ENCODE measurements around the gene PYGM.
A peak's percentile ranks its signal among the peaks of the same experiment; 100 is the strongest.

PYGM gene

GRCh38 chr11:64759722-64760719, at the start of gene PYGM:
Gene PYGM, minus strand, starts transcription at chr11:64759974. Its CDS starts 76 bp downstream, at chr11:64759898.
- no peak for DNase-seq

DNA sequence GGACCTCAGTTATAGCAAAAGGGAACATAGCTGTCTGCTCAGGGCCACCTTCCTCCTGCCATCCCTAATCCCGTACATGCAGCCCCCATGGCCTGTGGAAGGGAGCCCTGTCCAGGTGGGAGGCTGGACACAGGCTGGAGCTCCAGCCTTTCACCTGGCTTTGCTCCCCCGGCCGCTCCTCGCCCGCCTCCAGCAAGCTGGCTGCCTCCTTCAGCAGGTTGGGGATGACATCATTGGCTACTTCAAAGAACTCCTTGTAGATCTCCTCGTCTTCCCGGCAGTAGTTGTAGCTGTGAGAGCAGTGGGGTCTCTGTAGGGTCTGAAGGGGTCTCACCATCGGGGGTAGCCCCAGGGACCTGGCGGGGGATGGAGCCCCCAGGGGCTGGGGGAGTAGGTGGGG, 45.7 kb upstream of the PYGM start:
- DNase-seq = no peak

GRCh38 chr11:64804346-64805210, 44.8 kb upstream of the PYGM start:
- no peak for DNase-seq

GRCh38 chr11:64803846-64804345, 44.1 kb upstream of the PYGM start:
- DNase-seq = no peak

- peak; percentile 87 to 90 for DNase-seq
Measured at GRCh38 chr11:64803158-64803845, 43.5 kb upstream of the PYGM start, which contains the start of gene MAP4K2. Gene MAP4K2, minus strand, starts transcription at chr11:64803214. Its CDS starts 65 bp downstream, at chr11:64803149.

GRCh38 chr11:64802370-64803157, 42.8 kb upstream of the PYGM start:
- DNase-seq = peak; percentile 55 to 56

- no peak for DNase-seq
Measured at GRCh38 chr11:64801561-64802369, 42.0 kb upstream of the PYGM start.

DNA sequence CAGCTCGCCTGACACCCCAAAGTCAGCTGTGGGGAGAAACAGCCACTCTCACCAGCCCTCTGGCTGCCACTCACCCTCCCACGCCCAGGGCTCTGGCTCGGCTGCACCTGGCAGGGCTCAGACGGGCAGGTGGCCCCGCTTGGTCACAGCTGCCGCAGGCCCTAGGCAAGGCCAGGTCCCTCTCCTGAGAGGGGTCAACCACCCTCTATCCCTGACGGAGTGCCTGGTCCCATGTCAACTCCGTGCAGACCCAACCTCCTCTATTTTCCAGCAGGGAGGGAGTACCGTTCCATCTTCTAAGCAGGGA, 41.3 kb upstream of the PYGM start:
- no peak for DNase-seq

DNA sequence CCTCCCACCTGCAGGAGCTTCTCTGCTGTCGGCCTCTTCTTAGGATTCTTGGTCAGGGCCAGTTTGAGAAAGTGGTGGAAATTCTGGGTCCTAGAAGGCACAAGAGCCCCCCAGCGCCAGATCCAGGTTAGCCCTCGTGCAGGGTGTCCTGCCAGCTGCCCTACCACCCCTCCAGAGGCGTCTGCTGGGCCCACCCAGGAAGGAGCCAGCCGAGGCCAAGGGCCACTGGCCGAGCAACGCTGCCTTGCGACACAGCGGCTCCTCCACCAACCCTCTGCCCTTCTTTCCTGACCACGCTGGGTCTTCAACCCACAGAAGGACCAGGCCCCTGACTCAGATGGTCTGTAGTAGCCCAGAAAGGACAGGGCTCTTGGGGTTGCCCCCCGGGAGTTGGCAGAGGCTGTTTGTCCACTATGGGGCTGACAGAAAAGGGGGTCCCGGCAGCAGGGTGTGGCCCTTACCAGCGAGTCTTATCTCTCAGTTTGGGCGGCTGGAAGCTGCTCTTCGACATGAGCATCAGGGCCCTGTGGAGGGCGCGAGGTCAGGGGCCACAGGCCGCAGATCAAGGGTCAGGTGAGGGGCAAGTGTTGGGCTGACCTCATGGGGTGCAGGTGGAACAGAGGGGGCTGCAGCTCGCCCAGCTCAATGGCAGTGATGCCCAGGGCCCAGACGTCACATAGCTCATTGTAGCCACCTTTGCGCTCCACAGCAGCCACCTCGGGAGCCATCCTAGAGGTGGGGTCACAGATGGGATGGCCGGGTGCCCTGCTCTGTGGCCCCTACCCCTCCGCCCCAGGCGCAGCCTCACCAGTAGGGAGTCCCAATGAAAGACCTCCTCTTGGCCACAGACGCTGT, 40.8 kb upstream of the PYGM start:
- DNase-seq = no peak

DNA sequence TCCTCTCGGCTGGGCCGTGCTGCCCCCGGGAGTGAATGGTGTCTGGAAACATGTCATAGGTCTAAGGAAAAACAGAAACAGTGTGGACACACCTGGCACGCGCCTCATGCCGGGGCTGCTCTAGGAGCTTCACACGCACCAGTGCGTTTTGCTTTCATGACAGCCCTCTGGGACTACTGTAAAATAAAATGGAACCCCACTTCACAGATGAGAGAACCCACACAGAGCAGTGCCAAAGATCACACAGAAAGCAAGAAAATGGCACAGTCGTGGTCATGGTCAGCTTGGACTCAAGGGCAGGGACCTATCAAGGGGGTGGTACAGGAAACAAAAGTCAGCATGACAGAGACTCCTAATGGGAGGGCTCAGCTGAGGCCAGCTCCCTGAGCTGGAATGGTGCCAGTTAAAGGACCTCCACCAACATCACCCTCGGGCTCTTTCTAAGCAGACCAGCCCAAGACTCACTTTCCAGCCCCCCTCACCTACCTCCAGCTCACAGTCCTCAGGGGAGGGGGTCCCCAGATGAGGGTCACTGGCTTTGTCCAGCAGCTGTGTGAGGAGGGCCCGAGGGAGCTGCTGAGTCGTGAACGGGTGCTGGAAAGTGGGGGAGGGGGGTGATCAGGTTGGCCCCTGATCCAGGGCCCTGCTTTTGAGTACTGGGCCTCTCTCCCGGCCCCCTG, 40.0 kb upstream of the PYGM start:
- no peak for DNase-seq

DNA sequence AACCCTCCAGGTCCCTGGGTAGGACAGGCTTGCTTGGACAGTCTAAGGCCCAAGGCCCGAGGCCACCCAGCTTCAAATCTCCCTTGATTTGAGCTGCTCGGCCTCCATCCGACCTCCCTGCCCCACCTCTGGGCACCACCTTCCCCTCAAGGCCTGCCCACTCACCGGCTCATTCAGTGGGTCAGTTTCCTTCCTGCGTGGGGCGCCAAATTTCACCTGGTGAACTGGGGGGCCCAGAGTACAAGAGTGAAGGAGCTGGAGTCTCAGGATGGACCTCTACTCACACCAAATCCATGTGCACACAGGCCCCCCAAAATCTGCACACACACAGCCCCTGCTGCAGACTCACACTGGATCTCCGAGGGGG, 39.5 kb upstream of the PYGM start:
- no peak for DNase-seq

DNA sequence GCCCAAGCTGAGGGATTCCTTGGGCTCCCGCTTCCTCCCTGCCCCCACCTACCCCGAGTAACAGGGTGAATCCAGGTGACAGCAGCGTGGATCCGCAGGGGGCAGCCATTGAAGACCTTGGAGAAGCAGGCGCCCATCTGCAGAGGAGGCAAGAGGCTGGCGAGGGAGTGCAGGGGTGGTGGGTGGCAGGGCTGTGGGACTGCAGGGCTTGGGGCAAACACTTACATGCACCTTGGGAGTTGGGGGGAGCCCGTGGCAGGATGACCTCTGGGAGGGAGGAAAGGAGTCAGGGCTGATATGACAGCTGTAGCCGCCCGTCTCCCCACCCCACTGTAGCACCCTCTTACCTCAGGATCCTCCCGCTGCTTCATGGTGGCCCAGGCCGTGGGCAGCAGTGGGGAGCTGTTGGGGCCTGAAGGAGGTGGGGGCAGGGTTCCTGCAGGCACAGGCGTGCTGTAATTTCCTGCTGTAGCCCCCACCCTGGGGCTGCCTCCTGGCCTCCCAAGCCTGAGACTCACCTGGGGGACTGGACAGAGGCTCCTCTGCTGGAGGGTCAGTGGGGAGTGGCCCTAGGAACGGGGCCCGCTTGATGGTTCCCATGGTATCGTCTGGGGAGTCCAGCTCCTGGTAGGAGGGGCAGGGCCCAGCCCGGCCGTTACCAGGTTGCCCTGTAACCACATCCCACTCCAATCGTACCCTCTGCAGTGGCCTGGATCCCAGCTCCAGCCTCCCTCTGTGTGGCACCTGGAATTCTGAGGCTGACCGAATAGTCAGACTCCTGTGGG, 37.2 kb upstream of the PYGM start:
- no peak for DNase-seq

DNA sequence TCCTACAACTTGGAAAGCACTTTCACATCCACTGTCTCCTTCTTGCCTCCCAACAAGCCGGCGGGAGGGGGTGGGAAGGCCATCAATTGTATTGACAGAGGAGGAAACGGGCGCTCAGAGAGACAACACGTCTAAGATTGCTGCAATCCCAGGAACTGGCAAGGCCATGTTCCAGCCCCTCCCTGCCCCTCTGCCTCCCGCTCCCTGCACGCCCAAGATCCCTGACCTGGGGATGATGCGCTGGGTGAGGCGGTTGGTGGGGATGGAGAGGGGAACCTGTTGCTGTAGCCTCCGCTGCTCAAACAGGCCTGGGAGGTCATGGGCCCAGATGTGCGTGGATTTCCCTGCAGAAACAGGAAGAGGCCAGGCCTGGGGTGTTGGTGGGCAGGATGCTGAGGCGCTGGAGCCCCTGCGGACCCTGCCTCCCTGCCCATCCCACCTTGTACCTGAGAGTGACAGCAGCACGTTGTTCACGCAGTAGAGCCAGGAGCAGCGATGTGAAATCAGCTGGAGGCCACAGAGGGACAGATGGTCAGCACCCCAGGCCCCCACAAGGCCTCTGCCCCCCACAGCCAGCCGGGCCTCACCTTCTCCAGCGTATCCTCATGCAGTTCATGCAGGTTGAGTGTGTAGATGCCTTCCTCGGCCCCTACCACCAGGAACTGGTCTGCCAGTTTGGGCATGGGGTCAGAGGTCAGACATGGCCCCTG, 36.4 kb upstream of the PYGM start:
- no peak for DNase-seq

DNA sequence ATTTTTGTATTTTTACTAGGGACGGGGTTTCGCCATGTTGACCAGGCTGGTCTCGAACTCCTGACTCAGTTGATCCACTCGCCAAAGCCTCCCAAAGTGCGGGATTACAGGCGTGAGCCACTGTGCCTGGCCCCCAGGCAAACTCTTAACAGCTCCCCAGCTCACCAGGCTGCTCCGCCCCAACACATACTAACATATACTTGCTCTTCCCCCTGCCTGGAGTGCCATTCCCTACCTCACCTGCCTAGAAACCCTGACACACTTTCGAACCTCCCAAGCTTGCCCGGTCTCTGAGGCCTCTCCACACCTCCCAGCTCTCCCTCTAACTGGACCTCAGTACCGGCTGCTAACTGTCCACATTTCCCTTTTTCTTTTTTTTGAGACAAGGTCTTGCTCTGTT, 34.8 kb upstream of the PYGM start:
- DNase-seq = no peak

DNA sequence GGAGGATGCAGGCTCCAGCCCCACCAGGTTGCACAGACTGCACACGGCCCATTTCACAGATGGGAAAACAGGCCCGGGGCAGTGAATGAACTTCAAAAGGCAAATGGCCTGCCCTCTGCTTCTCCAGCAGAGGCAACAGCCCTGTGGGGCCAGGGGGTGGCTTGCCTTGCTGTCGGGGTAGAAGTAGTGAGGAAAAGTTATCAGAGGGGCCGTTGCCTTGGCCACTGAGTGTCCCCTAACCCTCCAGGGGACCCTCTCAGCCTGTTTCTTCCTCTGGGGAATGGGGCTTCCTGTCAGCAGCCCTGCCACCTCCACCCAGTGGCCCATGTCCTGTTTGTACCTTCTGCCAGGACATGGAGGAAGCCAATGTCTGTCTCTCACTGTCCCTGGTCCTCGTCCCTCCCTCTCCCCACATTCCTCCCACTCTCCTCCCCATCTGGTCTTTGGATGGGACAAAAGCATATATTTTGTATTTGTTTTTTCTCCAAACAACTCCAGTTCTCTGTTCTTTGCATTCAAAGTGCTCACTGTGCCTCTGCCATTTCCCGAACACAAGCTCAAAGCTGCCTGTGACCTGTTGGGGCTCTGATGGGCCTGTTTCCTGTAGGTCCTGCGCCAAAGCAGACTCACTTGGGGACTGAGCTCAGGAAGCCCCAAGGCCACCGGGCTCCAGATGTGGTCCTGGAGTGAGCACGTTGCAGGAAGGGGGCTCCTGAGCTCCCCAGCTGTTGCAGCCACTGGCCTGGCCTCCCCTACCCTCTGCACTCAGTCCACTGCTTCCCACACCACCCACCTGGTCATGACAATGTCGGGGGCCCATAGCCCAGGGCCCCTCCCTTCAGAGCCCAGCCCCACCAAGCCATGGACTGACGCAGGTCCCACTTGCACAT, 33.7 kb upstream of the PYGM start:
- DNase-seq = no peak

DNA sequence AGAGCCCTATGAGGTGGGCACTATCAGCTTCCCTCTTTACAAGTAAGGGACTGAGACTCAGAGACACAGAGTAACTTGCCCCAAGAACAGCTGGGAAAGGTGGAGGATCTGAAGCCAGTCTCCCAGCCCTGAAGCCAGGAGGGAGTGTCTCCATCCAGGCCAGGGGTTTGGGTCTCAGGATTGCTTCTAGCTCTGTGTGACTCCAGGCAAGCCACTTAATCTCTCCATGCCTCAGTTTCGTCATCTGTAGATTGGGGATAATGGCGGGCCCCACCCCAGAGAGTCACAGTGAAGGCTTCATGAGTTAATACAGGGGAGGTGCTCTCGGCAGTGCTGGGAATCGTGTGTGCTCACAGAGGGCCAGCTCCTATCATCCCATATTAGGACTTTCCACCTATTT, 32.7 kb upstream of the PYGM start:
- no peak for DNase-seq

DNA sequence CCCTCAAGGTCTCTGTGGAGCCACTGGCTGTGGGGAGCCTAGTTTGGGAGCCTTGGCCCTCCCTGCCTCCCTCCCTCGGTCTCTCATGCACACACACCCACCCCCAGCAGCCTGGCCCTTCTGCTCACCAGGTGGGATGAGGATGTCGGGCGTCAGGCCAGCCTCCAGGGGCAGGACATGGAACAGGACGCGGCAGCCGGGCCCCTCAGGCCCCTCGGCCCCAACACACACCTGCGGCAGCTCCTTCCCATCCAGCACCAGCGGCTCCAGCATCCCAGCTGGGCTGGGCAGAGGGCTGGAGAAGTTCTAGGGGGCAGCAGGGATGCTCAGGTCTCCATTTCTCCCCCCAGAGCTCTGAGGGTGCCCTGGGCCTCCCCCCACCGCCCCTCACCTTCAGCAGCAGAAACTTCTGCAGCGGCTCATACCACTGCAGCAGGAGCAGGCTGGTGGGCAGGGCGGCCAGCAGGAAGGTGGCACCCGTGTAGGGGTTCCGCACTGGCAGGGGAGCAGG, 32.1 kb upstream of the PYGM start:
- DNase-seq = no peak
